Activated naive CD8-positive, alpha-beta T cell treated with anti-CD3 and anti-CD28 coated beads, Interleukin-2, amount 50 U/mL, for 16 hours (primary cell): ENCODE data around the gene SLC35A3.
A peak's percentile ranks its signal among the peaks of the same experiment; 100 is the strongest.
"Not testable (repeated sequence)": the region's sequence is repeated elsewhere in the genome, so short reads cannot be mapped to it uniquely, and the experiment has no call there.

Experiments used
- DNase-seq: peaks from one replicate; pipeline ENCODE4 v3.0.0-alpha.2; 2020; ENCODE audit warnings: low read depth, low spot score

Gene SLC35A3

DNA sequence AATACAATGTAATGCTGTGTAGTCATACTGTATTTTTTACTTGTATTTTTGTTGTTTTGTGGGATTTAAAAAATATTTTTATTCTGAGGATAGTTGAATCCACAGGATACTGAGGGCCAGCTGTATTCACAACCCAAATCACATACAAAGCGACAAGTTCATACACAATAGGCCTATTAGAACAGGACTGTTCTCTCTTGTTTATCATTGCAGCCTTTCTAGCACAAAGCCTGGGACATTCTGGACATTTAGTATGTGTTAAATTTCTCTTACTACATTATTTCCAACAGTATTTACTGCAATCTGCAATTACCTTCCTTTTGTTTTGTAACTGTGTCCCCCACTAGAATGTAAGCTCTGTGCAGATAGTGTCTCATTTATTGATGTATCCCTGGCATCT, 65.4 kb downstream of the SLC35A3 start:
- no peak for DNase-seq

DNA sequence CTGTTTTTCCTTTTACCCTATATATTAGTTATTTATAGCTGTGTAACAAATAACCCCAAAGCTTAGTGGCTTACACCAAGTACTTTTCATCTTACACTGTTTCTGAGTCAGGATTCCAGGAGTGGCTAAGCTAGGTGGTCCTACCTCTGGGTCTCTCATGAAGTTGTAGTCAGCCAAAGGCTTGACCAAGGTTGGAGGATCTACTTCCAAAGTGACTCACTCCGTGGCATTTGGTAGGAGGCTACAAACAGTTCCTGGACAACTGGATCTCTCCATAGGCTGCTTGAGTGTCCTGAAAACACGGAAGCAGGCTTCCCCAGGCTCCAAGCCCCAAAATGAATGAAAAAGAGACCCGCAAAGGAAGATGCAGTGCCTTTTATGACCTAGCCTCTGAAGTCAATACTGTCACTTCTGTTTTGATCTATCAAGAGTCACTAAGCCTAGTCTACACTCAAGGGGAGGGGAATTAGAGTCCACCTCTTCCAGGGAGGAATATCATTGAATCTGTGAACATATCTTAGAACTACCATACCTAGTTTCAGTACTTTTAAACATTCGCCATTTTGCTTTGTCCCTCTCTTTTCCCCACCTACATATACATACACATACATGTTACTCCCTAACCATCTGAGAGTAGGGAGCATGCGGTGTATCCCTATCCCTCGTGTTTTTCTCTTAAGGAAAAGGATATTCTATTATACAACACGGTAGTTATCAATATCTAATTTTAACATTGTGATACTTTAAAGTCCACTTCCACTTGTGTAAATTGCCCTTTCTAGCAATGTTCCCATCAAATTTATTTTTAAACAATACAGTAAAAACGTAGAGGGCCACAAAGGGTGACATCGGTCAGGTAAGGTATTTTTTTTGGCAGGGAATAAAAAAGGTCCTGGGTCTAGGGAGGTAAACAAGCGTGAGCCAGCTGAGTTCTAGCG, 67.2 kb downstream of the SLC35A3 start:
- DNase-seq, result no peak

DNA sequence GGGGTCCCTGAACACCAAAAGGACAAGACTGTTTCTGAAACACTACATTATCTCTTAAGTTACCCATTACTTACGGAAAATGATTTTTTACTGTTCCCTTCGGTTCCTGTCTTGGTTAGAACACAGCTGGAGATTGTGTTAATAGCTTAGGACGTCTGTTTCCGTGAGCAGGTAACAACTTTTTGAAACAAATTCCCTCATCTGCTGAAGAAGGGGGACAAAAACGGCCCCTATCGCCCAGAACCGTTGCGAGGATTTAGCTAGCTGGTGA, 67.8 kb downstream of the SLC35A3 start:
- no peak for DNase-seq

DNA sequence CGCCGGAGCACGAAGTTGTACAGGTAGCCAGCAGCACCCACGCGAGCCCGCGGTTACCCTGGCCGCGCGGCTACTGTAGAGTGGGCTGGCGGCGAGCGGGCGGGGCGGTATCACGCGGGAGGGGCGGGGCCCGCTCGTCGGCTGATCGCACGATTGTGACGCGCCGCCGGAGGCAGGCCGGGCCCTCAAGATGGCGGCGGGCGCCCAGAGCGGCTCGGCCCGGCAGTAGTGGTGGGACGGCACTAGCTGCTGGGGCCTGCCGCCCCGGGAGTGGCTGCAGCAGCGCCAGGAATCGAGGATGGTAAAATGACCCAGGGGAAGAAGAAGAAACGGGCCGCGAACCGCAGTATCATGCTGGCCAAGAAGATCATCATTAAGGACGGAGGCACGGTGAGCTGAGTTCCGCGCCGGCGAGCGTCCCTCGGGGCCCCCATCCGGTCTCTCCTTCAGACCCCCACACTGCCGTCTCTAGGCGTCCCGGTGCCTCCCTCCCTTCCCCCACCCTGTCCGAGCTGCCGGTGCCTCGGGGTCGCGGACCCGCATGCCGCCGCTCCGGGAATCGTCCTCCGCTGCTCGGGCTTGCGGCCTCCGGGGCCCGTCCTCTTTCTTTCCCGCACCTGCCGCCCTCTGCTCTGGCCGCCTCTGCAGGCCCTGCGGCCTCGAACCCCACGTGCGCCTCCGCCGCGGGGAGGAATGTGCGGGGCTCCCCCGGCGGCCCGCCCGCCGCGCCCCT, 68.3 kb downstream of the SLC35A3 start:
- peak; percentile 67 for DNase-seq

GRCh38 chr1:100038660-100039287, 69.0 kb downstream of the SLC35A3 start:
- peak; percentile 55 for DNase-seq

- no peak for DNase-seq
These were observed 69.8 kb downstream of the SLC35A3 start for GRCh38 chr1:100039591-100039990.

GRCh38 chr1:100045206-100045605, 75.4 kb downstream of the SLC35A3 start:
- DNase-seq, result no peak

DNA sequence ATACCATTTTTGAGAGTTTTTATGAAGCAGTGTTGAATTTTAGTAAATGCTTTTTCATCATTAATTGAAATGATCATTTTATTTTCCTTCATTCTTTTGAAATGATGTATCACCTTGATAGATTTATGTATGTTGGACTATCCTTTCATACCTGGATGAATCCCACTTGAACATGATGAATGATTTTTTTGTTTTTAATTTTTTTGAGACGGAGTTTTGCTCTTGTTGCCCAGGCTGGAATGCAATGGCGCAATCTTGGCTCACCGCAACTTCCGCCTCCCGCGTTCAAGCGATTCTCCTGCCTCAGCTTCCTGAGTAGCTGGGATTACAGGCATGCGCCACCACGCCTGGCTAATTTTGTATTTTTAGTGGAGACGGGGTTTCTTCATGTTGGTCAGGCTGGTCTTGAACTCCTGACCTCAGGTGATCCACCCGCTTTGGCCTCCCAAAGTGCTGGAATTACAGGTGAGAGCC, 77.5 kb downstream of the SLC35A3 start:
- DNase-seq, result not testable (repeated sequence)

GRCh38 chr1:100050139-100050538, 80.3 kb downstream of the SLC35A3 start:
- DNase-seq, result no peak

- no peak for DNase-seq
These were observed 81.6 kb downstream of the SLC35A3 start for GRCh38 chr1:100051401-100051800.

DNA sequence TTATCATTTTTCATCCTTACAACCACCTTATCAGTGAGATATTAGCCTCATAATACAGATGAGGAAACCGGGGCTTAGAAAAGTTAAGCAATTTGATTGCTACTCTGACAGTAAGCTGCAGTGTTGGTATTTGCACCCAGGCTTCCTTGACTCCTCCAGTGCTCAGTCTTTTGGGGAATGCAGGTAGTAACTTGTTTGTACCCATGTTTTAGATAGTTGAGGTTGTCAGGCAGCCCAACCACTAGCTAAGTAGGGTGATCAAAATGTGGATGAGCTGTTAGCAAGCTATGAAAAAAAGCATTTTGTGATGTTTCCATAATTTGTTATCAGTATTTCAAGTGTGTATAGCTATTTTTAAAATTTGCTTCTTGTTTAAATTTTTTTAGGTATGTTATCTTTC, 82.1 kb downstream of the SLC35A3 start:
- no peak for DNase-seq

- DNase-seq, result no peak
These were observed 83.3 kb downstream of the SLC35A3 start for GRCh38 chr1:100053119-100053518.

- DNase-seq, result no peak
These were observed 83.9 kb downstream of the SLC35A3 start for GRCh38 chr1:100053727-100054126.

DNA sequence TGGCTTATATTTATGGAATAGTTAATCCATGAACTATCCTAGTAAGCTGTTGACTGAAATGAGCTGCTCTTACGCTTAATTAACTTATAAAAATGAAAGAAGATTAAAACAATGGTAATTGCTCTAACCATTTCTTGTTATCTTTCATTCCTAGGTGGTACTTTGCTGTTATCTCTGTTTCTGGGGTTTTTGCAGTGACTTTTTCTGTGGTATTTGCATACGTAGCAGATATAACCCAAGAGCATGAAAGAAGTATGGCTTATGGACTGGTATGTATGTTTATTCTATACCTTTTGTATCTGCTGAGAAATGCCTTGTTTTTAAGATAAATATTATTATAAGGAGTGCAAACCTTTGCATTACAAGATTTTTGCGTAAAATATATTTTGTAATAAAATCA, 91.9 kb downstream of the SLC35A3 start:
- DNase-seq, result no peak

DNA sequence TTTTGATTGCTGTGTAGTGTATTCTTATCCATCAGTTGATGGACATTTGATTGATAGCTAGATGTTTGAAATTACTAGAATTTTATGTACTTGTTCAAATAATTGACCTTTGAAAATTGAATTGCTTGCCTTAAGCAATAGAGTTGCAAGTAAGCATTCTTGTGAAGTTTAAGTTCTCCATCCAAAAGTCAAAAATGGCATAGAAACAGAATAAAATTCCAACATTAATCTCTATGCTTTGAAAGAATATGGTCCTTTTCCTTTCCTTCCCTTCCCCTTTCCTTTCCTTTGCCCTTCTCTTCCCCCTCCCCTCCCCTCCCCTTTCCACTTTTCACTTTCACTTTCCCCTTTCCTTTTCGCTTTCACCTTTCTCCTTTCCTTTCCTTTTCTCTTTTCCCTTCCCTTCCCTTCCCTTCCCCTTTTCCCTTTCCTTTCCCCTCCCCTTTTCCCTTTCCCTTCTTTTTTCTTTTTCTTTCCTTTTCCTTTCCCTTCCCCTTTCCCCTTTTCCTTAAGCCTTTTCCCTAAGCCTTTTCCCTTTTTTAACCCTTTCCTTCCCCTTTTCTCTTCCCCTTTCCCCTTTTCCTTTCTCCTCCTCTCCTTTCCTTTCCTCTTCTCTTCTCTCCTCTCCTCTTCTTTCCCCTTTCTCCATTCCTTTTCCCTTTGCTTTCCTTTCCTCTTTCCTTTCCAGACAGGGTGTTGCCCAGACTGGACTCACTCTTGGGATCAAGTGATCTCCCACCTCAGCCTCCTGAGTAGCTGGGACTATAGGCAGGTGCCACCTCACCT, 95.6 kb downstream of the SLC35A3 start:
- no peak for DNase-seq

DNA sequence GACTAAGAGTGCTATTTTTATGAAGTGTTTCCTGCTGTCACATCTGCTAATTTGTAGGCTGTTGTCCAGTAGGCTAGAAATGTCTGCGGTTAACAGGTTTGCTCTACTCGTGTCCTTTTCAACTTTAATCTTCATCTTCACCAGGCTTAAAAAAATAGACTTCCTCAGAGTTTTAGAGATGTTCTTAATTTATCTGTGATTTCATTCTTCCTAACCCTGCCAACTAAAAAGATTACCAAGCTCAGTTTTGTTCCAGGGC, 96.1 kb downstream of the SLC35A3 start:
- no peak for DNase-seq

- no peak for DNase-seq
These were observed 100.6 kb downstream of the SLC35A3 start for GRCh38 chr1:100070201-100070939.

DNA sequence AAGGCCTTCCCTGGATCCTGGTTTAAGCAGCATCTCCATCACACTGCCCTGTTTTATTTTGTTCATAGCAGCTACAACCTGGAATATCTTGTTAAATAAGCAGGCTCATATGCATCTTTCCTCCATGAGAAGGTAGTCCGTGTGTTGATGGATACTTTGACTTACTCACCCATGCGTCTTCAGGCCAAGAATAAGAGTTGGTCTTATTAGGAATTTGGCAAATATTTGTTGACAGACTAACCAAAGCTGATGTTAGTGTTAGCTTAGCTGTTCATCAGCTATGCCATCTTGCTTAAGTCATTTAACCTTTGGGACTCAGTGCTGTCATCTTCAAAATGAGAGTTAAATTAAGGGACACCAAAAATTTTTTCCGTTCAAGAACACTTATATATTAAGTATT, 103.7 kb downstream of the SLC35A3 start:
- no peak for DNase-seq

DNA sequence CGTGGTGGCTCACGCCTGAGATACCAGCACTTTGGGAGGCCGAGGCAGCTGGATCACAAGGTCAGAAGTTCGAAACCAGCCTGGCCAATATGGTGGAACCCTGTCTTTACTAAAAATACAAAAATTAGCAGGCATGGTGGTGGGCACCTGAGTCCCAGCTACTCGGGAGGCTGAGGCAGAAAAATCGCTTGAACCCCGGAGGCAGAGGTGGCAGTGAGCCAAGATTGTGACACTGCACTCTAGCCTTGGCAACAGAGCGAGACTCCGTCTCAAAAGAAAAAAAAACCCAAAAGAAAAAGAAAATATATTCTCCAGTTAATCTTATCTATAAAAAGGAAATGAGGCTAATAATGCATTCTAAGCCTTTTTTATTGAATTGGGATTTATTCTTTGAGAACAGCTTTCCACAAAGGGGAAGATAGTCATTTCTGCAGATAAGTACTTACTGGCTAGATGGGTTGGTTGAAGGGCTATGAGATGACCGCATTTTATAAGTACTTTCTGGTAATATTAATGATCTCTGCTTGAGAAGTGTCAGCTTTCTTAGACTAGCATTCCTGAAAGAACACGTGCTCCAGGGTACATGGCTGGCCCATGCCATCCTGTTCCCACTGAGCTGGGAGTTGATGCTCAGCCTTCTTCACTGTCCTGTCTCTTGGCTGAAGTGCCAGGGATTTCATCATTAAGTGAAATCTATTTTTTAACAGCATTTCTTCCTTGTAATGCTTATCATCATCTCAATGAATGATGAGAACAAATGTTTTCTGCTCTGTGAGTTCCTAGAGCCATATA, 105.0 kb downstream of the SLC35A3 start:
- DNase-seq, result no peak

DNA sequence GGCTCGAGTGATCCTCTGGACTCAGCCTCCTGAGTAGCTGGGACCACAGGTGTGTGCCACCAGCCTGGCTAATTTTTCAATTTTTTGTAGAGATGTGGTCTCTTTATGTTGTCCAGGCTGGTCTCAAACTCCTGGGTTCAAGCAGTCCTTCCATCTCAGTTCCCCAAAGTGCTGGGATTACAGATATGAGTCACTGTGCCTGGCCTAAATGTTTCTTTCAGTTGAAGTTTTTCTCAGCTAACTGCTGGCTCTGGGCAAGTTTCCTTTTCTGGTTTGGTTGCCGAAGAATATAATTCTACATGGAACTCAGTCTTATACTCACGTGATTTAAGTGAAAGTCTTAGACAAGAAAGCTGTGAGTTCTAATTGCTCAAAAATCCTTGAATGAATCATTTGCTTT, 106.0 kb downstream of the SLC35A3 start:
- no peak for DNase-seq

- no peak for DNase-seq
These were observed 106.5 kb downstream of the SLC35A3 start for GRCh38 chr1:100076319-100076718.
